HepG2 (cell line): ENCODE data around the gene PNLIPRP3. TPM values are rescaled to one million over a fixed set of nuclear protein-coding genes. Genes with fewer than 3 reads are reported as not detected.

Experiments
- ATAC-seq: fragments of 200-7000 bp; cut with Tn5 transposase; 3 replicates; pipeline ENCODE4 v1.9.1; 2020; ENCODE audit warnings: mild to moderate bottlenecking, moderate library complexity
- BruUV-seq: library from RNA; stranded (reverse); fragments of 400-500 nt; replicated peaks from 2 replicates; lab custom pipeline; 2021; lab: Mats Ljungman, UMichigan
- CTCF ChIA-PET: fragments of 300-600 bp; formaldehyde crosslinking; extraction: SDS; loops from one replicate; lab custom pipeline; 2021; ENCODE audit warnings: low total read pairs, inconsistent platforms, low intra/inter-chr PET ratio; lab: Yijun Ruan, JAX
- POLR2A ChIA-PET: fragments of 350-600 bp; sonication (Branson Sonifier 250); formaldehyde crosslinking; loops from one replicate; lab custom pipeline; 2020; ENCODE audit warnings: antibody characterized with exemption, inconsistent platforms; lab: Yijun Ruan, JAX
- DNase-seq: peaks from one replicate; pipeline ENCODE4 v3.0.0-alpha.2; 2015; ENCODE audit warnings: low spot score
- FAIRE-seq: peaks from 3 replicates; lab custom pipeline; 2011; peaks lifted over from hg19 to GRCh38; lab: Jason Lieb, UNC
- H2AFZ ChIP-seq: one replicate; pipeline ENCODE4 v1.6.1; 2011; ENCODE audit warnings: low read length, inconsistent platforms
- H3K27ac ChIP-seq: fragments of 300-600 bp; 3 replicates; pipeline ENCODE4 v1.8.0; 2011; ENCODE audit warnings: mixed run types, mild to moderate bottlenecking, mixed read lengths, low read length, inconsistent platforms; ENCODE audit not compliant: insufficient read depth; ENCODE audit errors: extremely low read length
- H3K27me3 ChIP-seq, 2 experiments: fragments of 200-600 bp in 1 of 2; 2 replicates in 1 of 2; 3 replicates in 1 of 2; pipeline versions ENCODE4 v1.6.0 to v1.8.0; 2011; ENCODE audit warnings: low read length in 2 of 2, mild to moderate bottlenecking in 2 of 2, moderate library complexity in 2 of 2, inconsistent platforms in 1 of 2; ENCODE audit not compliant: insufficient read depth in 2 of 2, control insufficient read depth in 1 of 2
- H3K36me3 ChIP-seq, 2 experiments: fragments of 200-600 bp in 1 of 2; replicated peaks in 1 of 2; 2 replicates in 1 of 2; 3 replicates in 1 of 2; pipeline versions ENCODE4 v1.5.1 to v1.8.0; 2011; ENCODE audit warnings: low read length in 2 of 2, inconsistent platforms in 1 of 2; ENCODE audit not compliant: insufficient read depth in 2 of 2, control insufficient read depth in 1 of 2
- H3K4me1 ChIP-seq: 2 replicates; pipeline ENCODE4 v1.5.1; 2012; ENCODE audit warnings: low read length, inconsistent platforms; ENCODE audit not compliant: insufficient read depth
- H3K4me2 ChIP-seq: 2 replicates; pipeline ENCODE4 v1.6.0; 2011; ENCODE audit warnings: low read depth, low read length, inconsistent platforms
- H3K4me3 ChIP-seq, 3 experiments: fragments of 200-600 bp in 1 of 3; sonication (generic), shearing (Covaris generic) in 1 of 3; replicated peaks in 1 of 3; 2 replicates each; pipeline ENCODE4 v1.5.1; 2011 to 2016; ENCODE audit warnings: low read length in 3 of 3, inconsistent platforms in 2 of 3, low read depth in 2 of 3, mild to moderate bottlenecking in 2 of 3, control low read depth in 1 of 3, mixed read lengths in 1 of 3; ENCODE audit not compliant: insufficient read depth in 1 of 3
- H3K79me2 ChIP-seq: one replicate; pipeline ENCODE4 v1.6.1; 2011; ENCODE audit warnings: low read length, inconsistent platforms; ENCODE audit not compliant: insufficient read depth
- H3K9ac ChIP-seq: 2 replicates; pipeline ENCODE4 v1.6.0; 2011; ENCODE audit warnings: mild to moderate bottlenecking, low read depth, low read length, inconsistent platforms; ENCODE audit not compliant: insufficient read depth
- H3K9me3 ChIP-seq: 2 replicates; pipeline ENCODE4 v1.5.1; 2012; ENCODE audit warnings: mild to moderate bottlenecking, low read length
- H4K20me1 ChIP-seq: 2 replicates; pipeline ENCODE4 v1.6.0; 2011; ENCODE audit warnings: inconsistent platforms, mild to moderate bottlenecking, low read length, moderate library complexity; ENCODE audit not compliant: insufficient read depth
- ETV5 ChIP-seq: IDR thresholded peaks from 2 replicates; pipeline ENCODE4 v1.6.1; 2018; ENCODE audit warnings: missing biosample characterization, missing genetic modification reagents, inconsistent platforms, borderline replicate concordance
- JARID2 ChIP-seq: sonication (generic); formaldehyde crosslinking; IDR thresholded peaks from 2 replicates; pipeline ENCODE4 v1.8.1; 2023; ENCODE audit warnings: missing genetic modification reagents, inconsistent platforms; ENCODE audit not compliant: insufficient replicate concordance
- NFATC3 ChIP-seq: sonication (generic); formaldehyde crosslinking; IDR thresholded peaks from 2 replicates; pipeline ENCODE4 v1.5.1; 2020; ENCODE audit warnings: mild to moderate bottlenecking, missing genetic modification reagents
- ZNF547 ChIP-seq: sonication (generic); formaldehyde crosslinking; IDR thresholded peaks from 2 replicates; pipeline ENCODE4 v1.5.1; 2020; ENCODE audit warnings: mild to moderate bottlenecking, missing genetic modification reagents
- ZNF570 ChIP-seq: sonication (generic); formaldehyde crosslinking; IDR thresholded peaks from 2 replicates; pipeline ENCODE4 v1.4.0; 2020; ENCODE audit warnings: mild to moderate bottlenecking, missing genetic modification reagents, borderline replicate concordance
- WGBS: methylation state at CpG from one replicate; pipeline ENCODE4 v1.1.6; 2017; ENCODE audit warnings: low lambda C conversion rate; 5-methylcytosine and 5-hydroxymethylcytosine counted together
- in situ Hi-C: cut with HindIII; loops from 2 replicates; pipeline ENCODE4 v1.10.0; 2017; ENCODE audit warnings: low pct_unique_long_range_greater_than_20kb; ENCODE audit not compliant: extremely low pct_ligation_motif_present
- intact Hi-C: fragments of 100-400 bp; cut with micrococcal nuclease; formaldehyde crosslinking; loops from one replicate; pipeline ENCODE4 v1.10.0; 2022; ENCODE audit not compliant: unreplicated experiment
- polyA plus RNA-seq, 8 experiments: library from polyadenylated mRNA; depleted of rRNA in 3 of 8; stranded (reverse) in 7 of 8; unstranded in 1 of 8; fragments of >200 nt; fragmentation: Illumina TruSeq in 4 of 8; extraction: Trizol in 4 of 8; gene quantifications; 2 replicates each; pipeline versions ENCODE4 v1.2.1 to v1.2.3, GENCODE V29; 2011 to 2016; ENCODE audit warnings: low read depth in 4 of 8, missing spikeins in 1 of 8, mixed read lengths in 1 of 8; ENCODE audit not compliant: insufficient read depth in 1 of 8
- total RNA-seq, 5 experiments: library from RNA; depleted of rRNA; stranded (reverse); fragments of >200 nt; fragmentation: Illumina TruSeq; extraction: Trizol; gene quantifications; 2 replicates each; pipeline ENCODE4 v1.2.3, GENCODE V29; 2016; ENCODE audit warnings: low read depth in 1 of 5
- TF ChIP-seq, protein P1 (sequence below): sonication (generic); formaldehyde crosslinking; IDR thresholded peaks from 2 replicates; pipeline ENCODE4 v1.4.0; 2020; ENCODE audit warnings: missing genetic modification reagents
- TF ChIP-seq, protein P2 (sequence below), 2 experiments: fragments of 450-650 bp in 1 of 2; sonication (generic) in 1 of 2; formaldehyde crosslinking; IDR thresholded peaks; 2 replicates each; pipeline versions ENCODE4 v1.5.0 to v1.8.0; 2020 to 2022; ENCODE audit warnings: mild to moderate bottlenecking in 1 of 2, missing genetic modification reagents in 1 of 2
- TF ChIP-seq, protein P3 (sequence below): sonication (generic); formaldehyde crosslinking; IDR thresholded peaks from 2 replicates; pipeline ENCODE4 v1.4.0; 2020; ENCODE audit warnings: missing genetic modification reagents
- TF ChIP-seq, protein P4 (sequence below): sonication (generic); formaldehyde crosslinking; IDR thresholded peaks from 2 replicates; pipeline ENCODE4 v1.4.0; 2020; ENCODE audit warnings: mild to moderate bottlenecking, low read depth, missing genetic modification reagents
- TF ChIP-seq, protein P5 (sequence below): sonication (generic); formaldehyde crosslinking; IDR thresholded peaks from 2 replicates; pipeline ENCODE4 v1.5.0; 2020; ENCODE audit warnings: mild to moderate bottlenecking, missing genetic modification reagents, moderate library complexity

Gene PNLIPRP3
- total and polyA plus RNA-seq, 2 of the 13 experiments (the other 11 are each of a cell fraction or from before 2014, with no cell fraction given) = not detected

DNA sequence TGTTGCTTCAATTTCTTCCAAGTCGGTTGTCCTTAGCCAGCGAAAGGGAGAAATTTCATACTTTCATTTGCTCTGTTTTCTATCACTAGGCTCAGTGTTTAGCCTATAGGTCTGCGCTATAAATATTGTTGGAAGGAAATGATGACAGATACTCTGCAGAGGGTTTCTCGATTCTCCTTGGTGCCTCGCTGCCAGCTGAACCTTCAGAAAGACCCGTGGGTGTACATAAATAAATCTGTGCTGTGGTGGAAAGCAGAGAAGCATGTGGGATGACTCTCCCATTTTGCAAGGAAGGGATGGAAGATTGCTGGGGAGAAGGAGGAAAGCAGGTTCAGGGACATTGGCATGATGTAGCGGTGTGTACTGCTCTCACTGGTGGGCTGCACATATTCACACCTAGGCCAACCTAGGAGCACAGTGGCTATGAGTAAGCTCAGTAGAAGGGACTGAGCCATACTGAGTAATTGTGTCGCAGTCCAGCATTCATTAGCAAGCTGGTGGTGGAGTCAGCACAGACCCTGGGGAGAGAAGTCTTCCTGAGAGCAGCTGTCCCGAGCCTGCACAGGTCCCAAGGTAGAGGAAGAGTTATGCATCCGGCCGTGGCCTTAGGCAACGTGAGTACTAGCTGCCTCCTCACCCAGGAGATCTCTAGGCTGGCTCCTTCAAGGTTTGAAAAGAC, 50.5 kb downstream of the PNLIPRP3 start:
- CTCF ChIA-PET = no interaction called here
- no peaks in the 10 kb centered on the region for H3K36me3 ChIP-seq
- no peak for FAIRE-seq
- H3K4me3 ChIP-seq = no peak overlapping the region
- ATAC-seq = no peak
- DNase-seq = no peak
- no peaks in the 10 kb centered on the region; a peak in 1 of 5 replicates for H3K27me3 ChIP-seq
- no peaks in the 10 kb centered on the region for H3K4me1 ChIP-seq
- POLR2A ChIA-PET = no interaction called here
- no peak overlapping the region for H3K4me2 ChIP-seq
- H3K79me2 ChIP-seq = no peaks in the 10 kb centered on the region
- 12% methylated on average over 8 of the region's 12 CpGs for WGBS
- intact Hi-C loops = no loop called here
- H2AFZ ChIP-seq = no peak overlapping the region
- no peaks in the 10 kb centered on the region for H4K20me1 ChIP-seq
- no peak overlapping the region for H3K27ac ChIP-seq
- in situ Hi-C loops = no loop called here
- no TSS peak for BruUV-seq
- no peaks in the 10 kb centered on the region for H3K9me3 ChIP-seq
- no peak overlapping the region for H3K9ac ChIP-seq
- TF ChIP-seq, protein P1, sequence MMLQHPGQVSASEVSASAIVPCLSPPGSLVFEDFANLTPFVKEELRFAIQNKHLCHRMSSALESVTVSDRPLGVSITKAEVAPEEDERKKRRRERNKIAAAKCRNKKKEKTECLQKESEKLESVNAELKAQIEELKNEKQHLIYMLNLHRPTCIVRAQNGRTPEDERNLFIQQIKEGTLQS = no peak
- TF ChIP-seq ZNF570 (CRISPR knock-in tag) = no peak
- TF ChIP-seq NFATC3 (CRISPR knock-in tag) = no peak
- TF ChIP-seq, protein P2, sequence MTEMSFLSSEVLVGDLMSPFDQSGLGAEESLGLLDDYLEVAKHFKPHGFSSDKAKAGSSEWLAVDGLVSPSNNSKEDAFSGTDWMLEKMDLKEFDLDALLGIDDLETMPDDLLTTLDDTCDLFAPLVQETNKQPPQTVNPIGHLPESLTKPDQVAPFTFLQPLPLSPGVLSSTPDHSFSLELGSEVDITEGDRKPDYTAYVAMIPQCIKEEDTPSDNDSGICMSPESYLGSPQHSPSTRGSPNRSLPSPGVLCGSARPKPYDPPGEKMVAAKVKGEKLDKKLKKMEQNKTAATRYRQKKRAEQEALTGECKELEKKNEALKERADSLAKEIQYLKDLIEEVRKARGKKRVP (CRISPR knock-in tag; IDR thresholded peaks at IDR 0.05) = no peak
- TF ChIP-seq, protein P3, sequence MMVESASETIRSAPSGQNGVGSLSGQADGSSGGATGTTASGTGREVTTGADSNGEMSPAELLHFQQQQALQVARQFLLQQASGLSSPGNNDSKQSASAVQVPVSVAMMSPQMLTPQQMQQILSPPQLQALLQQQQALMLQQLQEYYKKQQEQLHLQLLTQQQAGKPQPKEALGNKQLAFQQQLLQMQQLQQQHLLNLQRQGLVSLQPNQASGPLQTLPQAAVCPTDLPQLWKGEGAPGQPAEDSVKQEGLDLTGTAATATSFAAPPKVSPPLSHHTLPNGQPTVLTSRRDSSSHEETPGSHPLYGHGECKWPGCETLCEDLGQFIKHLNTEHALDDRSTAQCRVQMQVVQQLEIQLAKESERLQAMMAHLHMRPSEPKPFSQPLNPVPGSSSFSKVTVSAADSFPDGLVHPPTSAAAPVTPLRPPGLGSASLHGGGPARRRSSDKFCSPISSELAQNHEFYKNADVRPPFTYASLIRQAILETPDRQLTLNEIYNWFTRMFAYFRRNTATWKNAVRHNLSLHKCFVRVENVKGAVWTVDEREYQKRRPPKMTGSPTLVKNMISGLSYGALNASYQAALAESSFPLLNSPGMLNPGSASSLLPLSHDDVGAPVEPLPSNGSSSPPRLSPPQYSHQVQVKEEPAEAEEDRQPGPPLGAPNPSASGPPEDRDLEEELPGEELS (CRISPR knock-in tag) = no peak
- TF ChIP-seq, protein P4, sequence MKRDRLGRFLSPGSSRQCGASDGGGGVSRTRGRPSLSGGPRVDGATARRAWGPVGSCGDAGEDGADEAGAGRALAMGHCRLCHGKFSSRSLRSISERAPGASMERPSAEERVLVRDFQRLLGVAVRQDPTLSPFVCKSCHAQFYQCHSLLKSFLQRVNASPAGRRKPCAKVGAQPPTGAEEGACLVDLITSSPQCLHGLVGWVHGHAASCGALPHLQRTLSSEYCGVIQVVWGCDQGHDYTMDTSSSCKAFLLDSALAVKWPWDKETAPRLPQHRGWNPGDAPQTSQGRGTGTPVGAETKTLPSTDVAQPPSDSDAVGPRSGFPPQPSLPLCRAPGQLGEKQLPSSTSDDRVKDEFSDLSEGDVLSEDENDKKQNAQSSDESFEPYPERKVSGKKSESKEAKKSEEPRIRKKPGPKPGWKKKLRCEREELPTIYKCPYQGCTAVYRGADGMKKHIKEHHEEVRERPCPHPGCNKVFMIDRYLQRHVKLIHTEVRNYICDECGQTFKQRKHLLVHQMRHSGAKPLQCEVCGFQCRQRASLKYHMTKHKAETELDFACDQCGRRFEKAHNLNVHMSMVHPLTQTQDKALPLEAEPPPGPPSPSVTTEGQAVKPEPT (CRISPR knock-in tag) = no peak
- TF ChIP-seq ZNF547 (CRISPR knock-in tag) = no peak
- no peak for TF ChIP-seq ETV5 (CRISPR knock-in tag)
- TF ChIP-seq, protein P5, sequence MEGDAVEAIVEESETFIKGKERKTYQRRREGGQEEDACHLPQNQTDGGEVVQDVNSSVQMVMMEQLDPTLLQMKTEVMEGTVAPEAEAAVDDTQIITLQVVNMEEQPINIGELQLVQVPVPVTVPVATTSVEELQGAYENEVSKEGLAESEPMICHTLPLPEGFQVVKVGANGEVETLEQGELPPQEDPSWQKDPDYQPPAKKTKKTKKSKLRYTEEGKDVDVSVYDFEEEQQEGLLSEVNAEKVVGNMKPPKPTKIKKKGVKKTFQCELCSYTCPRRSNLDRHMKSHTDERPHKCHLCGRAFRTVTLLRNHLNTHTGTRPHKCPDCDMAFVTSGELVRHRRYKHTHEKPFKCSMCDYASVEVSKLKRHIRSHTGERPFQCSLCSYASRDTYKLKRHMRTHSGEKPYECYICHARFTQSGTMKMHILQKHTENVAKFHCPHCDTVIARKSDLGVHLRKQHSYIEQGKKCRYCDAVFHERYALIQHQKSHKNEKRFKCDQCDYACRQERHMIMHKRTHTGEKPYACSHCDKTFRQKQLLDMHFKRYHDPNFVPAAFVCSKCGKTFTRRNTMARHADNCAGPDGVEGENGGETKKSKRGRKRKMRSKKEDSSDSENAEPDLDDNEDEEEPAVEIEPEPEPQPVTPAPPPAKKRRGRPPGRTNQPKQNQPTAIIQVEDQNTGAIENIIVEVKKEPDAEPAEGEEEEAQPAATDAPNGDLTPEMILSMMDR (CRISPR knock-in tag) = no peak
- TF ChIP-seq JARID2 (CRISPR knock-in tag) = no peak
- TF ChIP-seq, all 625 proteins: peak for 0
